GM19467 (cell line): ENCODE results near the gene KLK4.

Source experiments
- ATAC-seq: cut with Tn5 transposase; IDR thresholded peaks from one replicate; pipeline ENCODE4 v1.9.1; 2021; ENCODE audit warnings: mild to moderate bottlenecking, moderate library complexity; ENCODE audit not compliant: unreplicated experiment

KLK4 gene

GRCh38 chr19:50882188-50882587 lies 29.0 kb downstream of the KLK4 start:
- no peak for ATAC-seq

- no peak for ATAC-seq
These were observed 31.0 kb downstream of the KLK4 start for GRCh38 chr19:50880241-50880640.

- no peak for ATAC-seq
These were observed 32.3 kb downstream of the KLK4 start for GRCh38 chr19:50878851-50879250.

GRCh38 chr19:50877338-50877737 lies 33.9 kb downstream of the KLK4 start:
- no peak for ATAC-seq

GRCh38 chr19:50876456-50876855 lies 34.7 kb downstream of the KLK4 start:
- ATAC-seq, result no peak

GRCh38 chr19:50875795-50876422 lies 35.3 kb downstream of the KLK4 start:
- no peak for ATAC-seq

GRCh38 chr19:50874211-50874610 lies 37.0 kb downstream of the KLK4 start:
- no peak for ATAC-seq

- ATAC-seq, result no peak
These were observed 38.1 kb downstream of the KLK4 start, which contains the start of gene KLK2 for GRCh38 chr19:50873056-50873455. Gene KLK2, plus strand, starts transcription at chr19:50873439. Its CDS starts 35 bp downstream, at chr19:50873474.

- no peak for ATAC-seq
These were observed 40.6 kb downstream of the KLK4 start for GRCh38 chr19:50870417-50871089.

- ATAC-seq, result no peak
These were observed 41.7 kb downstream of the KLK4 start for GRCh38 chr19:50869479-50869878.

- no peak for ATAC-seq
These were observed 49.5 kb downstream of the KLK4 start for GRCh38 chr19:50861496-50862286.

- ATAC-seq, result no peak
These were observed 50.2 kb downstream of the KLK4 start for GRCh38 chr19:50861010-50861409.

GRCh38 chr19:50859849-50860248 lies 51.3 kb downstream of the KLK4 start:
- ATAC-seq, result no peak

GRCh38 chr19:50858886-50859285 lies 52.3 kb downstream of the KLK4 start:
- ATAC-seq, result no peak

GRCh38 chr19:50857366-50857765 lies 53.8 kb downstream of the KLK4 start:
- ATAC-seq, result no peak
